H1 (cell line): ENCODE results near the gene HTR3B. TPM values are rescaled to one million over a fixed set of nuclear protein-coding genes. Genes with fewer than 3 reads are reported as not detected.

Experiments used
- ASH2L ChIP-seq: fragments of 200-600, 300-600 bp; sonication (generic); IDR thresholded peaks from one replicate; pipeline ENCODE4 v1.7.1; 2017; ENCODE audit warnings: low read length
- ATF2 ChIP-seq: IDR thresholded peaks from 2 replicates; pipeline ENCODE4 v1.6.1; 2012; ENCODE audit warnings: low read length, inconsistent platforms
- CBX8 ChIP-seq: fragments of 300-800, 300-1000 bp; sonication (generic); IDR thresholded peaks from 2 replicates; pipeline ENCODE4 v1.7.1; 2016; ENCODE audit warnings: low read depth, low read length, borderline replicate concordance
- EZH2 ChIP-seq: fragments of 200-600 bp; sonication (generic); IDR thresholded peaks from 2 replicates; pipeline ENCODE4 v1.7.1; 2012; ENCODE audit warnings: low read depth, mild to moderate bottlenecking, moderate library complexity, low read length, inconsistent platforms; ENCODE audit not compliant: severe bottlenecking
- MAX ChIP-seq: IDR thresholded peaks from 2 replicates; pipeline ENCODE4 v1.6.1; 2012; ENCODE audit warnings: inconsistent platforms
- RFX5 ChIP-seq: IDR thresholded peaks from 2 replicates; pipeline ENCODE4 v1.6.1; 2011; ENCODE audit warnings: low read depth, low read length, improper control_type of control experiment, borderline replicate concordance
- SP1 ChIP-seq: IDR thresholded peaks from 2 replicates; pipeline ENCODE4 v1.6.1; 2011; ENCODE audit warnings: low read depth, low read length
- TBP ChIP-seq: IDR thresholded peaks from 2 replicates; pipeline ENCODE4 v1.6.1; 2011; ENCODE audit warnings: low read depth, low read length, improper control_type of control experiment
- polyA plus RNA-seq, 7 experiments: library from polyadenylated mRNA; depleted of rRNA in 3 of 7; stranded (reverse) in 5 of 7; unstranded in 2 of 7; fragments of >200 nt in 5 of 7; fragments of 200-250 nt in 2 of 7; gene quantifications; 1 replicate in 5 of 7; 2 replicates in 1 of 7; 4 replicates in 1 of 7; pipeline versions ENCODE4 v1.2.1 to v1.2.3, GENCODE V29; 2011 to 2013; ENCODE audit warnings: missing spikeins in 2 of 7, mixed read lengths in 2 of 7
- total RNA-seq: library from RNA; stranded (reverse); fragmentation: NEBNext Ultra II Directional; extraction: Animal tissue kit (Norgen Biotek cat#: 25700); gene quantifications from 2 replicates; pipeline ENCODE4 v1.2.1, GENCODE V29; 2021

The HTR3B gene
- total and polyA plus RNA-seq, 2 of the 8 experiments (the other 6 are each of a cell fraction or from before 2014, with no cell fraction given), result not detected

GRCh38 chr11:113894421-113894996 lies 10.1 kb upstream of the HTR3B start (continued):
- no peak for TF ChIP-seq CBX8
- no peak for TF ChIP-seq RFX5
- no peak for TF ChIP-seq TBP
- TF ChIP-seq ASH2L, result no peak
- TF ChIP-seq MAX, result no peak
- no peak for TF ChIP-seq EZH2
- no peak for TF ChIP-seq ATF2
- no peak for TF ChIP-seq SP1
